GM18520 (cell line): ENCODE data around the gene DIS3L2.
"Not testable (repeated sequence)": the region's sequence is repeated elsewhere in the genome, so short reads cannot be mapped to it uniquely, and the experiment has no call there.

ENCODE experiments used
- ATAC-seq: cut with Tn5 transposase; IDR thresholded peaks from one replicate; pipeline ENCODE4 v1.9.1; 2021; ENCODE audit not compliant: unreplicated experiment

Gene DIS3L2

DNA sequence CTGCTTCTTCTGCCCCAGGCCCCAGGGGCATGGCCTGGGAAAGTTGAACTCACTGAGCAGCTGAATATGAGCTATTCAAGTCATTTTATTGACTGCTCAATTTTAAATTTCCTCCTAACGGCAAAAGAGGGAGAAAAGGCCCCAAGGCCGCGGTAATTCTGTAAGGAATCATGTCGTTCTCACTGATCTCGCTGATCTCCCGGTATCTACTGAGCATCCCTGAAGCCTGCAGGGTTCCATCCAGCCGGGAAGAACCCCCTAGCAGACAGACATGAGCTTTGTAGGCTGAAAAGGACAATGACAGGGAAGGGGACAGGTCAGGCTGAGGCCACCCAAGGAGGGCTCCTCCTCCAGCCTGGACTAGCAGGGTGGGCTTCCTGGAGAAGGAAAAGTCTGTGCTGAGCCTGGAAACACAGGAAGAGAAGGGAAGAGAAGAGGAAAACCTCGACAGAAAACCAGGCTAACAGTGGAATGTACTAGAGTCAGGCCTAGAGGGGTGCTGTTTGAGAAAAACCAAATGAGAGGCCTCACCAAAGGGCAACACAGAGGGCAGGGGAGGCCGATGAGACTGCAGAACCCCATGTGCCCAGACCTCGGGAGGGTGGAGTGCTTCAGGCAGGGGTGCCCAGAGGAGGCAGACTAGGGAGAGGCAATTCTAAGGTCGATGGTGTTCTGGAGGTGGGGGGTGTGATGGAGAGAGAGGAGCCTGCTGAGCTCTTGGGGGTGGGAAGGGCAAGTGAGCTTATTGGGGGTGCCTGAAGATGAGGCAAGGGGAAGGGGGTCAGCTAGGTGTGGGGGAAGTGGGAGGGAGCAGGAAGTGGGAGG lies 32.4 kb upstream of the DIS3L2 start:
- ATAC-seq = no peak

DNA sequence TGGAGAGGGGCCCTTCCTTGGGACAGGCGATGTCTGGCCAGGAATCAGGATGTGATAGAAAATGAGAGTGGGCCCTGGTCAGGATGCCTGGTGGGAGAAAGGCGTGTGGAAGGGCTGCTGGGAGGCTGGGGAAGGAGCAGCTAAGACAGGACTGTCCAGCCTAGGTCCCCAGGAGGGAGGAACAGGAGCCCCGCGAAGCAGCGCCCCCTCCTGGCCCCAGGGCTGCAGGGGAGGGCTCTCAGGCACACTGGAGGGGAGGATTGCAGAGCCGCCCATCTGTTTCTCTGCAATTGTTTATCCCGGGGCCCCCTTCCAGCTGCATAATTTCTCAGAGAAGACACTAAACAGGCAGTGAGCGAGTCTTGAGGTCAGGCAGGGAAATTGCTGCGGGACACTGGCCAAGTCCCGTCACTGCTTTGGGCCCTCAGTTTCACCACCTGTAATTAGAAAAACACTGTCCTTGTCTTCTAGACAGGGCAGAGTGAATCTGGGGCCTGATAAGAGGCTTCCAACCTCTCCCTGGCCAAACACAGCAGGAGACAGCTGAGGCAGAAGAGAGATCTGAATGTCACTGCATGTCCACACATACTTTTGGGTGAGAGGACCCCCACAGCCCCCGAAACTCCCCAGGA lies 31.4 kb upstream of the DIS3L2 start:
- ATAC-seq = no peak

DNA sequence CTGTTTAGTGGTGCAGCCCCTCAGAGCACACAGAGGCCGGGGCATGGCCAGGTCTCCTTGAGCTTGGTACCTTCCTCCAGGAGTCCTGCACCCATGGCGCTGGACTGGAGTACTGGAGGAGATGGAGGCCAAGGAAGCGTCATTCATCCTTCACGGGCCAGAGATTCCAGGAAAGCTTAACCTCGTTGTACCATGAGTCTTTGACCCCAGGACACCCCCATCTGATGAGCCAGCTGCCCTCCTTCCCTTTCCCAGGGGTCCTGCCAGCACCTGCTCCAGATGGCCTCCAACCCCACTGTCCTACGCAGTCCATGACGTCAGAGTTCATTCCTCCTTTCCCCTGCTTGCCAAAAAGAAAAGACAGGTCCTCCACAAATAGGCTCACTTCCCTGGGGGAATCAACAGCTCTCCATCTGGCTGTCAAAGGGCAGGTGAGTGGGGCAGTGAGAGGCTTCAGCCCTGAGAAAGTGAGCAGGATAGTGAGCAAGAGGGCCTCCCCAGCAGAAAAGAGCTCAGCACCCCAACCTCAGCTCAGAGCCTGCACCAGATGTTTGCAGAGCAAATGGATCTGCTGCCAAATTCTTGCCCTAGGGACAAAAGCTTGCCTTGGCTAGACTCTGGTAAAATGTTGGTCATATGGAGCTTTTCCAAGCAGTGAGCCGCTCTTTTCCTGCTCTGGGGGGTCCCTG lies 30.8 kb upstream of the DIS3L2 start:
- ATAC-seq = no peak

DNA sequence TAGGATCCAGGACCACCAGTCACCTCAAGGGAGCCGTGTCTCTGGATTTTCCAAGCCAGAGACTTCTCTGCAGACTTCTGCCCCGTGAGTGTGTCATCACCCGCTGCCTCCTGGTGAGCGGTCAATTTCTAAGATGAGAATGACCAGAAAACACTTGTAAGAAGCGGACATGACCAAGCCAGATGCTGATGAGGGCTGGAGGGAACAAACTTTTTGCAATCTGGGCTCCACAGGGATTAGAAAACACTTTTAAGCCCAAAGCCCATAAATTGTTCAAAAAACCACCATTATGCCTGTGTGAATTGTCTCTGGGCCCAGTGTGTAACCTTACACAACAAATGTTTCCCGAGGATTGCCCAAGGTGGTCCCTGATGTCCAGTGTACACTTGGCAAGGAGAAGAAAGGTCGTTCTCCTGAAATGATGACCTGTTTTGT lies 30.0 kb upstream of the DIS3L2 start:
- no peak for ATAC-seq

DNA sequence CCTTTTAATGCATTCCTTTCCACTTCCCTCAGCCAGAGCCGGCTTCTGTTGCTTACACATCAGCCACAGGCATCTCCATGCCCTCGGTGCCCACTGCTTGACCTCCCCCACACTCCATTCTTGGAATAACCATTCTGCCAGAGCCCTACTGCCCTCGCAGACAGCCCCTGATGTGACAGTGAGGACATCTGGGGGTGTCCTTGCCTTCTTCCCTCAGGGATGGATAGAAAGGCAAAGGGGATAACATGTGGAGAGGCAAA lies 28.9 kb upstream of the DIS3L2 start:
- ATAC-seq = no peak

DNA sequence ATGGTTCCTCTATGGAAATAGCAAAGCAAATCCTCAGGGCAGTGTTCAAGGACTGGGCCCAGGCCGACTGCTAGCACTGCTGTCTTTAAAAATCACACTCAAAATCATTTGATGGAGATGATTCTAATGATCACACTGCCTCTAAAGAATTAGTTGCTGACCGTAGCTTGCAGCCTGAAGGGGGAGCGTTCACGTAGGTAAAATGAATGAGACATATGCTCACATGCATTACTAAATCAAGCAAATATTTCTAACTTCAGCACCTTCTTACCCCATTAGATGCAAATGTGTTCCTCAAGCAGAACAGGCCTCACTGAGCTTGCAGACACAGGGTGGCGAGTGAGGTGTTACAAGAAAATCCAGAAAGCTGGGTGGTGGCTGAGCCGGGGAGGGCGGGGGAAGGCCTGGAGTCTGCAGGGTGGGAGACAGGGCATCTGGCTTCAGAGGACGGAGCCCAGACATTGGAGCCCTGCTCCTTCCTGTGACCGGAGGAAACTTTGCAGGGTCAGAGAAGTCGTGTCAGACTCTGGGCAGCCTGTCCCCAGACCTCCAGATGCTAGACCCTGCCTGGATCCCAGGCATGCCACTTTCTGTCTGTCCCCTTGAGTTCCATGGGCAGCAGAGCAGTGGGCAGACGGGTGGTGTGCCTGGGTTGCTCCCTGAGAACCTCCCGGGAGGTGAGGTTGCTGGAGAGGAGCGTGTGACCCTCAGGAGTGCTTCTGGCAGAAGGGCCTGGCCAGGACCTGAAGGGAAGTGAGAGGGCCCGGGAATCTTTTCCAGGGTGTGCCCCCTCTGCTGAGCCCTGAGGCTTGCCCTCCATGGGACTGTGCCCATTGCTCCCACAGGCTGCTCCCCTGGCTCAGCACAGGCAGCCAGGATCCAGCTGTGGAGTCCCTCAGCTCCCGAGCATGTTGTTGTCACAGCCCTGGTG lies 28.3 kb upstream of the DIS3L2 start:
- ATAC-seq = no peak

DNA sequence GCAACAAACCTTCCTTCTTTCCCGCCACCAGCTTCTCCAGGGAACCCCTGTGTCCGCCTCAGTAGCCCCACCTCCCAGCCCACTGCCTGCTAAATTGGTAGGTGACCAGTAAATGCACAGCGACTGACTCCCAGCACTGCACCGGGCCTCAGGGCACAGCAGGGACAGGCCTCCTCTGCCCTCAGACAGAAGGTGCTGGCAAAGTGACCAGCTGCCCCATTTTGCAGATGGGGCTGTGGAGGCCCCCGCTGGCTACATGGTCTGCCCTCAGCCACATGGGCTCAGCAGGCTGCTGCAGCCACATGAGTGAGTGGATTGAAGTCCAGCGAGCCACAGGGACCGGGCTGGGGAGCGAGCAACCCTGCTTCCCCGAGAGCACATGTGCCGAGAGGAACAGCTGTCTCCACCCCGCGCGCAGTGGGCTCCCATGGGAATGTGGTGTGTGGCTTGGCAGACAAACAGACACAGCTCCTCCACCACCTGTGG lies 27.6 kb upstream of the DIS3L2 start:
- ATAC-seq = no peak

DNA sequence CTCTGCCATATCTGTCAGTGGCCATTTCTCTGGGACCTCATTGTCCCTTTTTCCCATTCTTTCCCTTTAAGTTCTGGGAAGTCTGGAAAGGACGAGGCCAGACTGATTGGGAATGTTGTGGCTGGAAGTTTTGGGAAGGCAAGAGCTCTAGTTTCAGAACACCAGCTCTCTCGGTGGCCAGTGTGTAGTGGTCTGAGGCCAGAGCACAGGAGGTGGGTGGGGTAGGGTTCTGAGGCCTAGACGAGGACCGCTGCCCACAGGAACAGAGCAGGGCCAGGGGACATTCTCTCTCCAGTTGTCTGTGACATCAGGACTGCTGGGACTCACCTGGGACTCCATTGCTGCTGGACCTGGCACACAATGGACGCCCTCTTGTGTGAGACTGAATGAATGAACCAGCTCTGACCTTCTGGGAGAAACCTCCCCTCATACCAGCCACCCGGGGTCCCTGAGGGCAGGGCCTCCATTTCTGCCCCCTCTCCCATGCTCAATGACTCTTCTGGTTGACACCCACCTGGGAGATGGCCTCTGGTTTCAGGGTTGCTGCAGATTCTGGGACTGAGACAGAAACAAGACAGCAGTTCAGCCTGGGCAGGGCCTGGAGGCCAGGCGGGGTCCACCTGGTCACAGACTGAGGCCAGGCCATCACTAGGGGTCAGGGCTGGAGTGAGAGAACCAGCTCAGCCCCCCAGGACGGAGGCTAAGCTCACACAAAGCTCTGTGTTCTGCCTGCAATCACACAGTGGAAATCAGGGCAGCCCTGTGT lies 26.9 kb upstream of the DIS3L2 start:
- ATAC-seq = no peak

DNA sequence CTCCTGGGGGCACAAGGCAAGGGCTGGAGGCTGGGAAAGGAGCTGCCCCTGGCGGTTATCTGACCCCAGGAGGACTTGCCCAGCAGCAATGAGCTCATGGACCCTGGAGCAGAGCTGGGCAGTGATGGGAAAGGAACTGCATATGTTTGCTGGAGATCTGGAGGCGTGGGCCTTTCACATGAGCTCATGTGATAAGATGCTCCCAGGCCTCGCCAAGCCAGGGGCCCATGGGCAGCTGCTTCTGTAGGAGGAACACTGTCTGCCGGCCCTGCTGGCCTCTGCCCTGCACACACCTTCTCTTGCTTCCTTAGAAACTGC lies 26.3 kb upstream of the DIS3L2 start:
- ATAC-seq = no peak

DNA sequence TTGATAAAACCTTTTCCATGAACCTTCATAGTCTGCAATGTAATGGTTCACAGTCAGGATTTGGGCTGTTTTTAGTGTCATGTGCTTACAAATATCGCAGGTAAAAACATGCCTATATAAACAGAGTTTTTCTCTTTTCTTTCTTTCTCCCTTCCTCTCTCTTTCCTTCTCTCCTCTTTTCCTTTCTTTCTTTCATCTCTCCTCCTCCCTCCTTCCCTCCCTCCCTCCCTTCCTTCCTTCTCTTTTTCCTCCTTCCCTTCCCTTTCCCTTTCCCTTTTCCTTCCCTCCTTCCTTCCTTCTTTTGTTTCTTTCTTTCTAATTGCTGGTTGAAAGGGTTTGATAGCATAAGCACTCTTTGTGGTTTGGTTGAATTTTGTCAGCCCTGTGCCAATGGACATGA lies 25.7 kb upstream of the DIS3L2 start:
- ATAC-seq = no peak

DNA sequence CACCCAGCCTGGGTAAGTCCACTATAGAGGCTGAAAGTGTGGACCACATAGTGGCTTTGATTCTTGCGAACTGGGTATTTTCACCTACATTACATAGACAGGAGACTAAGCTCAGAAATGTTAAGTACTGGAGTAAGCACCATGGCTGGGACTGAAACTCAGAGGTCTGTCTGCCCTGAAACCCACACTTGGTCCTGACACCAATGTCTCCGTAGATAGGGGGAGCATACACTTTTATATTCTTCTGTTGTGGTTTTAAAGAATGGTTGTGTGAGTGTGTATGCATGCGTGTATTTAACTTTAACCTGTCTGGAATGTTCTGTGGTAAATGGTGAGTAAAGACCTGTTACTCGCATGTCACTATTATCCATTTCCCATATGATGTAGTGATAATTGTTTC lies 25.0 kb upstream of the DIS3L2 start:
- no peak for ATAC-seq

DNA sequence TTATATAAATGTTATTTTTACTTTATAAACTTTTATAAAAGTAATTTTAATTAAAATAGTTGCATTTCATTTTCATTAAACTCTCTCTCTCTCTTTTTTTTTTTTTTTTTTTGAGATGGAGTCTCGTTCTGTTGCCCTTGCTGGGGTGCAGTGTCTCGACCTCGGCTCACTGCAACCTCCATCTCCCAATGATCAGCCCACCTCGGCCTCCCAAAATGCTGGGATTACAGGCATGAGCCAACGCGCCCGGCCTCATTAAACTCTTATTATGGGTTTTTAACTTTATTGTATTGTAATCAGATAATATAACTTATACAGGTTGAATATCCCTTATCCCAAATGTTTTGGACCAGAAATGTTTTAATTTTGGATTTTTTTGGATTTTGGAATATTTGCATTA lies 24.5 kb upstream of the DIS3L2 start:
- ATAC-seq = no peak

DNA sequence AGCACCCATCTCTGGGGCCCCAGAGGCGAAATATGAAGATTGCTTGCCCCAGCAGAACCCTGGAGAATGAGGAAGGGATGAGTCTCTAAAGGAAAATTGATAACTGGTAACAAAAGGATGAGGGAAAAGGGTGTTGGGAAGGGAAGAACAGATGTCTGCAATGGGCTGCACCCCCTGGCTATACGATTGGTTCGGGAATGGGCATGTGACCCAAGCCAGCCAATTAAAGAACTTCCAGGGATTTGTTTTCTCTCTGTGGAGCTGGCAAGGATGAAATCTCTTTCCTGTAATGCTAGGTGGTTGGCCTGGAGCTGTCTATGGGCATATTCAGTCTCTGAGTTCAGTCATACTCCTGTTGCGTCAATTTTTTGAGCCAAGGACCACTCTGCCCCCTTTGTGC lies 22.5 kb upstream of the DIS3L2 start:
- no peak for ATAC-seq

DNA sequence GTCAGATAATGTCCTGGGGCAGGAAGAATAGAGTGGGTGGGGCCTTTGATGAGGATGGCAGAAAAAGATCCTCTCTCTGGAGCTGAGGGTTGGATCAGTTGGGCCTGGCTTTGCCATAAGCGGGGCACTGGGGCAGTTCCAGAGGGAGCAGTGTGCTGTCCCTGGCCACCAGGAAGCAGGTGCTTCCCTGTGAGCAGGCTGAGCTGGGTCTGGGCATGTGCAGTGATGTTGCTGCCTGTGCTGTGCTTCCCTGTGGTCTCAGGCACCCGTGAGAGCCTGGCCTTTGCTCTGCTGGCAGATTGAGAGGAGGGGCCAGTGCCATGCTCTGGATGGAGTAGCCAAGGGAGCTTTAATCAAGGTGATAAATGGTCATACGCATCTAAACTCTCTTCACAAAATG lies 20.7 kb upstream of the DIS3L2 start:
- ATAC-seq = no peak

DNA sequence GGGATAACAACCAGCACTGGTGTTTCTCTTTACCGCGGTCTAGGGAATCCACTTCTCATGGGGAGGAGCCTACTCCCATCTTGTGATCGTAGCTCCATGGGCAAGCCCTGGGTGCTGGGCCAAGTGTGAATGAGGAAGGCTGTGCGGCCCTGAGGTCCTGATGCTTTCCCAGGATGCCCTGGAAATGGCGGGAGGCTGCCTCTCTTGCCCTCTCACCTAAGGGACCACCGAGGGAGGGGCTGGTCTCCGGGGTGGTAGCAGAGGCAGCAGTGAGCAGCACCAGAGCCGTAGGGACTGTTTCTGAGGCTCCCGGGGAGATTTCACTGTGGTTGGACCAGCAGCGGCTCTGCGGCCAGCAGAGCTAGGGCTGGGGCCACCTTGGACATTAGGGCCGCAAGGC lies 19.8 kb upstream of the DIS3L2 start:
- ATAC-seq = no peak

DNA sequence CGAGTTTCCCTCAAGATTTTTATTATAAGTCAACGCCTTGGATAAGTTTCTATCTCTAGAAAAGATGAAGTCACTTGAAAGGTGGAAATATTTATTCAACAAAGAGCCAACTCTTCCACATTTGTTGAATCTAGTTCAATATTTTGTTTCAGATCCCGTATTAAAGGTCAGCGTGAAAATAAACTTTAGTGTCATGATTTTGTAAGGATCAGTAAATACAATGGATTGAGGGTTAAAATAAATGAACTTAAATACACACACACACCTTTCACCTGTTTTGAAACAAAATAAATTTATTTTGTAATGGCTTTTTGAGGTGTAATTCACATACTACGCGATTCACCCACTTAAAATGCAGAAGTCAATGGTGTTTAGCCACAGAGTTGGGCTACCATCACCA lies 19.3 kb upstream of the DIS3L2 start:
- ATAC-seq = no peak

DNA sequence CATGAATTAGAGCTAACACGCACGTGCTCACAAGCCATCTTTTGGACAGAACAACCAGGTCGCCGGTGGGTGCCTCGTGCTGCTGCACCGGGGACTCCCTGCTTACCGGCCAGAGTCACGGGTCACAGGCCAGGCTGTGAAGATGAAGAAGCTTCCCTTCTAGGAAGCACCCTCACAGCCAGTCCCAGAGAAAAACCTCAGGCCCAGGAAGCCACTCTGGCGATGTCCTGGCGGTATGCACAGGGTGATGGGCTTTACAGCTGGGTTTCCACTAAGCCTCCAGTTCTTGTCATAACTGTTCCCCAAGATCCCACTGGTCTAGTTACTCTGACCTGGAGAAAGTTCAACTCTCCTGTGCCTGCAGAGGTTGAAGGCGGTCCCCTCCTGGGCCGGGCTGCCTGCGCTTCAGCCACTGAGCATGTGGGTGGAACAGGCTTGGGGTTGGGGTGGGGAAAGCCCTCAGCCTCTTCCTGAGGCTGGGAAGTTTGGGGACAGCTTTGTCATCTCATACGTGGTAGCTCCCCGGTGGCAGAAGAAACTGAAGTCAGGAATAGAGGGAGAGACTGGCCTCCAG lies 15.2 kb upstream of the DIS3L2 start:
- no peak for ATAC-seq

DNA sequence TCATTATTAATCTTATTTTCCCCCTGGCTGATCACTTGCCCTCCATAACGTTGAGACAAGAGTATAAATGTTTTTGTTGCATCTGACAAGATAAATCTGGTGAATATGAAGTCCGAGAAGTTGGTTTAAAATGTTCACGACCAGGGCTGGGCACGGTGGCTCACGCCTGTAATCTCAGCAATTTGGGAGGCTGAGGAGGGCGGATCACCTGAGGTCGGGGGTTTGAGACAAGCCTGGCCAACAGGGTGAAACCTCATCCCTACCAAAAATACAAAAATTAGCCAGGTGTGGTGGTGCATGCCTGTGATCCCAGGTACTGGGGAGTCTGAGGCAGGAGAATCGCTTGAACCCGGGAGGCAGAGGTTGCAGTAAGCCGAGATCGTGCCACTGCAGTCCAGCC lies 14.4 kb upstream of the DIS3L2 start:
- ATAC-seq = not testable (repeated sequence)

DNA sequence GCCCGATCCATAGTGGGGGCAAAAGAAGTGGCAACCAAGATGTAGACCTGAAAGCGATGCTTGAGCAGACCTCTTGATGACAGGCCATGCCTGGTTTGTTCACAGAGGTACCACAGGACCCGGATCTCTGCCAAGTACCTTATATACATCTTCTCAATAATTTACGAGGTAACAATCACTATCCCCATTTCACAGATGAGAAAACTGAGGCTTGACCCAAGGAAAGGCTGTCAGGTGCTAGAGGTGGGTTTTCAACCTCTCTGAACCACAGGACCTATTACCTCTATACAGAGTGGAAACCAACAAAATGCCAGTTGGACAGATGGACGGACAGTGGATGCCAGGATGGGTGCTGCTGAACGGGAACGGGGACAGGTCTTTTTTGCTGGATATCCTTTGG lies 13.8 kb upstream of the DIS3L2 start:
- no peak for ATAC-seq

DNA sequence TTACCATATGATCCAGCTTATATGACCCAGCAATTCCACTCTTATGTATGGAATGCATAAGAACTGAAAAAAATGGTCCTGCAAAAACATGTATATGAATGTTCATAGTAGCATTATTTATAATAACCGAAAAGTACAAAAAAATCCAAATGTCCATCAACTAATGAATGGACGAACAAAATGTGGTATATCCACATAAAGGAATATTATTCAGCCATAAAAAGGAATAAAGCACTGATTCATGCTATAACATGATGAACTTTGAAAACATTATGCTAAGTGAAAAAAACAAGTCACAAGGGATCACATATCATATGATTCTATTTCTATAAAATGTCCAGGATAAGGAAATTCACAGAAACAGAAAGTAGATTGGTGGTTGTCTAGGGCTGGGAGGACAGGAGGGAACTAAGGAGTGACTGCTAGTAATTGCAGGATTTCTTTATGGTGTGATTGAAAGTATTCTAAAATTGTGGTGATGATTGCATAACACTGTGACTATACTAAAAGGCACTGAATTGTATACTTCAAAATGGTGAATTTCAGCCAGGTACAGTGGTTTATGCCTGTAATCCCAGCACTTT lies 10.0 kb upstream of the DIS3L2 start:
- no peak for ATAC-seq
